CD4-positive, alpha-beta T cell treated with Interferon alpha-2 for 1 hour (primary cell): ENCODE data around the gene SRSF2.
"Not testable (repeated sequence)": the region's sequence is repeated elsewhere in the genome, so short reads cannot be mapped to it uniquely, and the experiment has no call there.

ENCODE experiments used
- DNase-seq, 2 donors: peaks; one replicate each; pipeline ENCODE4 v3.0.0-alpha.2; 2020 to 2022

Gene SRSF2

GRCh38 chr17:76700270-76700616 is 36.9 kb downstream of the SRSF2 start:
- DNase-seq, result no peak

- not testable (repeated sequence) for DNase-seq
Observed at GRCh38 chr17:76698466-76698977, 38.6 kb downstream of the SRSF2 start.

- no peak for DNase-seq
Observed at GRCh38 chr17:76697702-76698465, 39.2 kb downstream of the SRSF2 start.

GRCh38 chr17:76696763-76697701 is 40.1 kb downstream of the SRSF2 start:
- DNase-seq, result no peak

GRCh38 chr17:76695059-76695831 is 41.9 kb downstream of the SRSF2 start:
- DNase-seq, result no peak

GRCh38 chr17:76691379-76692191 is 45.5 kb downstream of the SRSF2 start:
- DNase-seq, result no peak

GRCh38 chr17:76690596-76691280 is 46.4 kb downstream of the SRSF2 start:
- no peak for DNase-seq

- DNase-seq, result no peak
Observed at GRCh38 chr17:76689859-76690258, 47.3 kb downstream of the SRSF2 start.

- DNase-seq, result no peak
Observed at GRCh38 chr17:76688165-76688622, 48.9 kb downstream of the SRSF2 start.

- no peak for DNase-seq
Observed at GRCh38 chr17:76687298-76688164, 49.6 kb downstream of the SRSF2 start.

GRCh38 chr17:76686538-76687297 is 50.4 kb downstream of the SRSF2 start:
- no peak for DNase-seq

GRCh38 chr17:76685846-76686245 is 51.3 kb downstream of the SRSF2 start:
- DNase-seq, result no peak

GRCh38 chr17:76685366-76685765 is 51.8 kb downstream of the SRSF2 start:
- DNase-seq, result no peak

GRCh38 chr17:76684756-76685155 is 52.4 kb downstream of the SRSF2 start:
- no peak for DNase-seq
